NT2/D1 (cell line): Measurements from ENCODE around the gene PLIN4.

ENCODE experiments used
- DNase-seq: peaks from one replicate; pipeline ENCODE4 v3.0.0-alpha.2; 2011; ENCODE audit warnings: low read depth, low spot score
- H3K27me3 ChIP-seq: 2 replicates; pipeline ENCODE4 v1.6.0; 2011; ENCODE audit warnings: mild to moderate bottlenecking; ENCODE audit not compliant: insufficient read length, insufficient read depth
- H3K36me3 ChIP-seq: 2 replicates; pipeline ENCODE4 v1.6.1; 2011; ENCODE audit warnings: mild to moderate bottlenecking, low read length, mixed read lengths; ENCODE audit not compliant: insufficient read depth, insufficient read length
- H3K4me1 ChIP-seq: 2 replicates; pipeline ENCODE4 v1.5.1; 2011; ENCODE audit not compliant: insufficient read depth, insufficient read length
- H3K4me3 ChIP-seq: 2 replicates; pipeline ENCODE4 v1.5.1; 2011; ENCODE audit warnings: low read depth; ENCODE audit not compliant: insufficient read length
- H3K9ac ChIP-seq: 2 replicates; pipeline ENCODE4 v1.6.0; 2011; ENCODE audit warnings: low read depth; ENCODE audit not compliant: insufficient read length
- H3K9me3 ChIP-seq: 2 replicates; pipeline ENCODE4 v1.5.1; 2011; ENCODE audit warnings: mild to moderate bottlenecking, low read length; ENCODE audit not compliant: insufficient read depth
- SUZ12 ChIP-seq: IDR thresholded peaks from 2 replicates; pipeline ENCODE4 v1.6.1; 2011; ENCODE audit not compliant: insufficient read length, insufficient read depth; ENCODE audit errors: extremely low read depth
- YY1 ChIP-seq: IDR thresholded peaks from 2 replicates; pipeline ENCODE4 v1.6.1; 2011; ENCODE audit not compliant: insufficient read length, insufficient read depth
- ZNF274 ChIP-seq: IDR thresholded peaks from 2 replicates; pipeline ENCODE4 v1.6.1; 2011; ENCODE audit warnings: mild to moderate bottlenecking, low read depth, low read length

PLIN4 gene

DNA sequence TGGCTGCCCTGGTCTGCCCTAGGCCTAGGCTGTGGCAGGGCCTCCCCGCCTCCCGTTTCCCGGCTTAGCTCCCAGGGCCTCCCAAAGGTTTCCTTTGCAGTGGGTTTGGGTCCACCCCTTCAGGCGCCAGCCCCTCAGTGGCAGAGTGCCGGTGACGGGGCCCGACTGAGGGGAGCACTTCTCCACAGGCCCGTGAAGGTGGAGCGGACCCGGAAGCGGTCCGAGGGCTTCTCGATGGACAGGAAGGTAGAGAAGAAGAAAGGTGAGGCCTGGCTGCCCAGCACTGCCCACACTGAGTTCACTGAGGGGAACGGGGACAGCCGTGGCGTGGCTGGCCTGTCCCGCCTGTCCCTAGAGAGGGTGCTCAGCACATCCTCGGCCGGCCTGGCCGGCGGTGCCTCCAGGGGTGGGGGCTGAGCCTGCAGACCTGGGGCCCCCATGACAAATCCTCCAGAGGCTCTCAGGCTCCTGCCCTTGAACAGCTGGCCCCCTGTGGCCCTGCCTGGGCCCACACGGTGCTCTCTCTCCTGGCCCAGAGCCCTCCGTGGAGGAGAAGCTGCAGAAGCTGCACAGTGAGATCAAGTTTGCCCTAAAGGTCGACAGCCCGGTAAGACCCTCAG is 20.4 kb downstream of the PLIN4 start:
- Histone ChIP-seq H3K9me3 (no peaks in the 10 kb centered on the region), H3K9ac (no peak overlapping the region), H3K4me3 (no peak overlapping the region), H3K36me3 (peaks cover 88% of the 10 kb centered on the region), H3K4me1 (peaks cover 11% of the 10 kb centered on the region), H3K27me3 (no peaks in the 10 kb centered on the region)
- no peak for DNase-seq
- no peak for TF ChIP-seq YY1
- no peak for TF ChIP-seq SUZ12

DNA sequence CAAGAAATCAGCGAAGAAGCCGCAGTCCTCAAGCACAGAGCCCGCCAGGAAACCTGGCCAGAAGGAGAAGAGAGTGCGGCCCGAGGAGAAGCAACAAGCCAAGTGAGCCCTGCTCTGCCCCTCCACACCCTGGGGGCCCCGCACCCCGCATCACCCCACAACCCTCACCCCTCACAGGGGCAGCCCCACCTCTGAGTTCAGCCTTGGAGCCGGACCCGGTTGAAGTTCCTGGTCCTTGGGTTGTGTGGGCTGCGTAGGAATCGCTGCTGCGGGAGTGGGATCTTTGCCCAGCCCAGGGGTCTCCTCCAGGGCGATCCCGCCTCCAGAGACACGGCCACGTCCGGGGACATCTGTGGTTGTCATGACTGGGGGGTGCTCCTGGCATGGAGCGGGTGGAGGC is 22.0 kb downstream of the PLIN4 start:
- Histone ChIP-seq H3K9ac (no peak overlapping the region), H3K4me3 (no peak overlapping the region), H3K4me1 (peaks cover 9% of the 10 kb centered on the region), H3K9me3 (no peaks in the 10 kb centered on the region), H3K36me3 (peaks cover 88% of the 10 kb centered on the region), H3K27me3 (no peaks in the 10 kb centered on the region)
- DNase-seq: no peak
- TF ChIP-seq SUZ12 (no peak), YY1 (no peak), ZNF274 (no peak)

DNA sequence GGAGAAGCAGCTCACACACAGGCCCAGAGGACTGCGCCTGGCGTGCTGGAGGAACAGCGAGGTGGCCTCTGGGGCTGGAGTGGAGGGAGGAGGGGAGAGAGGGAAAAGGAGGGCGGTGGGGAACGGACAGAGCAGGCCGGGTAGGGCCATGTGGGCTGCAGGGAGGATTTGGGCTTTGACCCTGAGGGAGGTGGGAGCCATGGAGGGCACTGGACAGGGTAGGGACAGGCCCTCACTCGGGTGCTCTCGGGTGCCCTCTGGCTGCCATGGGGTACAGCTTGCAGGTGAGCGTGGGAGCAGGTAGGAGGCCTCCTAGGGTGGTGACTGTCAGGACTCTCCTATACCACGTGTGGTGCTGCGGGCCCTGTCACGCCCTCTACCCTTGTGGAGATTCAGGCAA is 22.8 kb downstream of the PLIN4 start:
- peaks cover 87% of the 10 kb centered on the region for H3K36me3 ChIP-seq
- DNase-seq: no peak

DNA sequence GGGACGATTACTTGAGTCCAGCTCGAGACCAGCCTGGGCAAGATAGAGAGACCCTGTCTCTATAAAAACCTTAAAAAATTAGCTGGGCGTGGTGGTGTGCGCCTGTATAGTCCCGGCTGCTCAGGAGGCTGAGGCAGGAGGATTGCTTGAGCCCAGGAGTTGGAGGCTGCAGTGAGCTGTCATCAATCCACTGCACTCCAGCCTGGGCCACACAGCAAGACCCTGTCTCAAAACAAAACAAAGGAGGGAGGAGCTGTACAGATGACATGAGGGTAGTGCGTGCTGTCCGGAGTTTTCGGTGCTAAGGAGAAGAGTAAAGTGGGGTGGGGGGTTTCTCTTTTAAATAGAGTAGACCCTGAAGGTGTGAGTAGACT is 23.6 kb downstream of the PLIN4 start:
- H3K27me3 ChIP-seq: no peaks in the 10 kb centered on the region
- H3K9ac ChIP-seq: no peak overlapping the region
- H3K4me1 ChIP-seq: peaks cover 9% of the 10 kb centered on the region
- H3K36me3 ChIP-seq: peaks cover 88% of the 10 kb centered on the region
- no peaks in the 10 kb centered on the region for H3K9me3 ChIP-seq
- TF ChIP-seq ZNF274: no peak
- TF ChIP-seq SUZ12: no peak
- no peak for TF ChIP-seq YY1
- H3K4me3 ChIP-seq: no peak overlapping the region
- no peak for DNase-seq

More for the DNA sequence above, 22.8 kb downstream of the PLIN4 start:
- Histone ChIP-seq H3K27me3 (no peaks in the 10 kb centered on the region), H3K4me1 (peaks cover 9% of the 10 kb centered on the region), H3K9me3 (no peaks in the 10 kb centered on the region), H3K9ac (no peak overlapping the region), H3K4me3 (no peak overlapping the region)
- TF ChIP-seq YY1 (no peak), ZNF274 (no peak), SUZ12 (no peak)

DNA sequence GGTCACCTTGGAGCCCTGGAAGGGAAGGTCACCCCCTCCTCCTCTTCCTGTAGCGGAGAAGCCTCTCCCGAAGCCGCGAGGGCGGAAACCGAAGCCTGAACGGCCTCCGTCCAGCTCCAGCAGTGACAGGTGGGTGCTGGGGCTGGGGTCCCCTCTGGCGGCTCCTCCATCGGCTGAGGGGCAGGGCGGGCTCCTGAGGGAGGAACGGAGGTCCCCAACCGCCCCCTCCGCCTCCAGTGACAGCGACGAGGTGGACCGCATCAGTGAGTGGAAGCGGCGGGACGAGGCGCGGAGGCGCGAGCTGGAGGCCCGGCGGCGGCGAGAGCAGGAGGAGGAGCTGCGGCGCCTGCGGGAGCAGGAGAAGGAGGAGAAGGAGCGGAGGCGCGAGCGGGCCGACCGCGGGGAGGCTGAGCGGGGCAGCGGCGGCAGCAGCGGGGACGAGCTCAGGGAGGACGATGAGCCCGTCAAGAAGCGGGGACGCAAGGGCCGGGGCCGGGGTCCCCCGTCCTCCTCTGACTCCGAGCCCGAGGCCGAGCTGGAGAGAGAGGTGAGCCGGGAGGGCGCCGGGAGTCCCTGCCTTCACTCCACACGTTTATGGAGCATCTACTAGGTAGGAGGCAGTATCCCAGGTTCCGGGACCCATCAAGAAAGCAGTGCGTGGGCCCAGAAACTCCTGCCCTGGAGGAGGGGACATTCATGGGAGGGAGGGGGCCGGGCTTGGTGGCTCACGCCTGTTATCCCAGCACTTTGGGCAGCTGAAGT is 24.2 kb downstream of the PLIN4 start:
- Histone ChIP-seq H3K9ac (no peak overlapping the region), H3K9me3 (no peaks in the 10 kb centered on the region), H3K4me1 (peaks cover 9% of the 10 kb centered on the region), H3K27me3 (no peaks in the 10 kb centered on the region), H3K4me3 (no peak overlapping the region), H3K36me3 (peaks cover 90% of the 10 kb centered on the region)
- no peak for TF ChIP-seq SUZ12
- TF ChIP-seq YY1: no peak
- no peak for TF ChIP-seq ZNF274
- DNase-seq: no peak

DNA sequence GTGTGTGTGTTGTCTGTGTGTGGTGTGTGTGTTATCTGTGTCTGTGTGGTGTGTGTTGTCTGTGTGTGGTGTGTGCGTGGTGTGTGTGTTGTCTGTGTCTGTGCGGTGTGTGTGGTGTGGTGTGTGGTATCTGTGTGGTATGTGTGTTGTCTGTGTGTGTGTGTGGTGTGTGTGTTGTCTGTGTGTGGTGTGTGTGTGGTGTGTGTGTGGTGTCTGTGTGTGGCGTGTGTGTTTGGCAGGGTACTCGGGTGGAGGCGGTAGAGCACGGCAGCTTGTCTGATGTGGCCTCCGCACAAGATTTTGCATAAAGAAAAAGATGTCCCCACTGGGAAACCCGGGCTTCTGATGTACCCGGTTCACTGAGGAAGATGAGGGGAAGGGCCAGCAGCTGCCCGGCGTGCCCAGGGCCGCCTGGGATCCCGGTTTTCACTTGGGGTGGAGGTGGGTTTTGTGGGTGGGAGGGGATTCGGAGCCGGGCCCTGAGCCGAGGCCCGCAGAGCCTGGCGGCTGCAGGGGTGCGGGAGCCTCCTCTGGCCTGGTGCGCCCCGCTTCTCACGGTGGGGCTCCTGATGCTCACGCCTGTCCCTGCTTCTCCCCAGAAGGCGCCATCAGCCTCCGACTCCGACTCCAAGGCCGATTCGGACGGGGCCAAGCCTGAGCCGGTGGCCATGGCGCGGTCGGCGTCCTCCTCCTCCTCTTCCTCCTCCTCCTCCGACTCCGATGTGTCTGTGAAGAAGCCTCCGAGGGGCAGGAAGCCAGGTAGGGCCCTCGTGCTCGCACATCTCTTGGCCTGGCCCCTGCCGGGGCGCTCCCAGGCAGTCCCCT is 25.0 kb downstream of the PLIN4 start:
- Histone ChIP-seq H3K9me3 (no peaks in the 10 kb centered on the region), H3K4me3 (no peak overlapping the region), H3K4me1 (peaks cover 9% of the 10 kb centered on the region), H3K36me3 (peaks cover 90% of the 10 kb centered on the region), H3K27me3 (no peaks in the 10 kb centered on the region), H3K9ac (no peak overlapping the region)
- no peak for TF ChIP-seq YY1
- DNase-seq: no peak
